HG03457 (cell line): ENCODE data around the gene GPC6.

ENCODE experiments used
- ATAC-seq: cut with Tn5 transposase; IDR thresholded peaks from one replicate; pipeline ENCODE4 v1.9.1; 2021; ENCODE audit warnings: moderate number of reproducible peaks; ENCODE audit not compliant: unreplicated experiment

The GPC6 gene

GRCh38 chr13:93767180-93767916 lies 540.7 kb downstream of the GPC6 start:
- no peak for ATAC-seq

GRCh38 chr13:93767917-93768409 lies 541.4 kb downstream of the GPC6 start:
- ATAC-seq: no peak

GRCh38 chr13:93769101-93769500 lies 542.5 kb downstream of the GPC6 start:
- no peak for ATAC-seq

- no peak for ATAC-seq
Observed at GRCh38 chr13:93769607-93770006, 543.0 kb downstream of the GPC6 start.

- no peak for ATAC-seq
Observed at GRCh38 chr13:93771227-93771626, 544.6 kb downstream of the GPC6 start.

GRCh38 chr13:93771782-93772181 lies 545.2 kb downstream of the GPC6 start:
- no peak for ATAC-seq

- ATAC-seq: no peak
Observed at GRCh38 chr13:93774506-93774905, 547.9 kb downstream of the GPC6 start.

- no peak for ATAC-seq
Observed at GRCh38 chr13:93775027-93775426, 548.4 kb downstream of the GPC6 start.

- ATAC-seq: no peak
Observed at GRCh38 chr13:93775507-93776108, 549.0 kb downstream of the GPC6 start.

- no peak for ATAC-seq
Observed at GRCh38 chr13:93776936-93777335, 550.3 kb downstream of the GPC6 start.

GRCh38 chr13:93777504-93777903 lies 550.9 kb downstream of the GPC6 start:
- no peak for ATAC-seq

GRCh38 chr13:93778548-93778947 lies 551.9 kb downstream of the GPC6 start:
- no peak for ATAC-seq

GRCh38 chr13:93784191-93784590 lies 557.6 kb downstream of the GPC6 start:
- no peak for ATAC-seq

- no peak for ATAC-seq
Observed at GRCh38 chr13:93786846-93787489, 560.4 kb downstream of the GPC6 start.

- no peak for ATAC-seq
Observed at GRCh38 chr13:93788456-93788855, 561.8 kb downstream of the GPC6 start.

- ATAC-seq: no peak
Observed at GRCh38 chr13:93789058-93789457, 562.5 kb downstream of the GPC6 start.

GRCh38 chr13:93794197-93794885 lies 567.7 kb downstream of the GPC6 start:
- peak; percentile 81 for ATAC-seq

GRCh38 chr13:93797463-93797862 lies 570.9 kb downstream of the GPC6 start:
- no peak for ATAC-seq

- no peak for ATAC-seq
Observed at GRCh38 chr13:93800342-93800741, 573.7 kb downstream of the GPC6 start.

GRCh38 chr13:93805736-93806135 lies 579.1 kb downstream of the GPC6 start:
- no peak for ATAC-seq

- ATAC-seq: no peak
Observed at GRCh38 chr13:93806861-93807260, 580.3 kb downstream of the GPC6 start.
